ENCODE measurements around the gene BRSK1.

The BRSK1 gene

GRCh38 chr19:55283548-55284377 is at the start of gene BRSK1:
Gene BRSK1, plus strand, starts transcription at chr19:55283997. Its CDS starts 446 bp downstream, at chr19:55284443.
- Histone ChIP-seq H3K27me3 (peaks cover 0 to 31% of the 10 kb centered on the region in 2 donors), H3K4me3 (peak within 1 kb of the TSS; percentile 54 to 55), H3K36me3 (no peaks in the 10 kb centered on the region), H3K9me3 (no peaks in the 10 kb centered on the region), H3K27ac (peak within 1 kb of the TSS; percentile 71 to 74), H3K4me1 (peaks cover 4 to 29% (median 19%) of the 10 kb centered on the region in 4 donors)
- no peak for DNase-seq
- no peak for TF ChIP-seq CTCF (IDR thresholded peaks at IDR 0.05)
- intact Hi-C loops (cut with DNase I; ENCODE audit: low total_unique reads): no loop called here

DNA sequence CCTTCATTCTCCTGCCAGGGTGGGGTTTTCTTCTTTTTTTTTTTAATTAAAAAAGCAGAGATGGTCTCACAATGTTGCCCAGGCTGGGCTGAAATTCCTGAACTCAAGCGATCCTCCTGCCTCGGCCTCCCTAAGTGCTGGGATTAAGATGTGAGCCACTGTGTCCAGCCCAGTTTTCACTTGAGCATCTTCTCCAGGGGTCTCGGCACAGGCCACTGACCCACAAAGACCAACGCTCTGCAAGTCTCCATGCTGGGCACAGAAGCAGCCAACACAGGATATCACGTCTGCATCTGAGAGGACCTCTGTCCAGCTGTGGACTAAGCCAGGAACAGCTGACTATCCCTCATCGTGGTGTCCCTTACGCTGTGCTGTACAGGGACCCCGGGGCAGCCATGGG is 45.8 kb upstream of the BRSK1 start:
- TF ChIP-seq CTCF (IDR thresholded peaks at IDR 0.05): no peak
- intact Hi-C loops (cut with DNase I; ENCODE audit: low total_unique reads): no loop called here
- Histone ChIP-seq H3K27me3 (no peaks in the 10 kb centered on the region), H3K27ac (no peak overlapping the region), H3K36me3 (peaks cover 80 to 98% (median 84%) of the 10 kb centered on the region in 3 donors), H3K4me3 (no peak overlapping the region), H3K9me3 (no peaks in the 10 kb centered on the region), H3K4me1 (no peaks in the 10 kb centered on the region)
- no peak for DNase-seq

GRCh38 chr19:55239004-55239403 is 44.8 kb upstream of the BRSK1 start:
- Histone ChIP-seq H3K4me1 (no peaks in the 10 kb centered on the region), H3K27ac (no peak overlapping the region), H3K36me3 (peaks cover 79 to 100% (median 86%) of the 10 kb centered on the region in 3 donors), H3K4me3 (no peak overlapping the region), H3K27me3 (no peaks in the 10 kb centered on the region), H3K9me3 (no peaks in the 10 kb centered on the region)
- intact Hi-C loops (cut with DNase I; ENCODE audit: low total_unique reads): no loop called here
- TF ChIP-seq CTCF (IDR thresholded peaks at IDR 0.05): no peak
- DNase-seq: no peak

- TF ChIP-seq CTCF (IDR thresholded peaks at IDR 0.05): no peak
- no peak overlapping the region for H3K4me3 ChIP-seq
- DNase-seq: no peak
- no peak overlapping the region for H3K27ac ChIP-seq
- intact Hi-C loops (cut with DNase I; ENCODE audit: low total_unique reads): no loop called here
- H3K4me1 ChIP-seq: no peaks in the 10 kb centered on the region
- H3K27me3 ChIP-seq: no peaks in the 10 kb centered on the region
- H3K9me3 ChIP-seq: no peaks in the 10 kb centered on the region
- H3K36me3 ChIP-seq: peaks cover 88 to 100% (median 94%) of the 10 kb centered on the region in 3 donors
Observed at GRCh38 chr19:55240713-55241020, 43.1 kb upstream of the BRSK1 start.

- no peak for DNase-seq
- Histone ChIP-seq H3K9me3 (no peaks in the 10 kb centered on the region), H3K4me1 (no peaks in the 10 kb centered on the region), H3K36me3 (peaks cover 88 to 100% (median 94%) of the 10 kb centered on the region in 3 donors), H3K27ac (no peak overlapping the region), H3K4me3 (no peak overlapping the region), H3K27me3 (no peaks in the 10 kb centered on the region)
- TF ChIP-seq CTCF (IDR thresholded peaks at IDR 0.05): no peak
- intact Hi-C loops (cut with DNase I; ENCODE audit: low total_unique reads): no loop called here
Observed at GRCh38 chr19:55241143-55241934, 42.5 kb upstream of the BRSK1 start.

All from tibial artery (tissue), 4 donors.